ENCODE data around the gene PGGT1B.

PGGT1B gene

GRCh38 chr5:115306011-115306536 lies 43.4 kb upstream of the PGGT1B start:
- TF ChIP-seq, protein P1, sequence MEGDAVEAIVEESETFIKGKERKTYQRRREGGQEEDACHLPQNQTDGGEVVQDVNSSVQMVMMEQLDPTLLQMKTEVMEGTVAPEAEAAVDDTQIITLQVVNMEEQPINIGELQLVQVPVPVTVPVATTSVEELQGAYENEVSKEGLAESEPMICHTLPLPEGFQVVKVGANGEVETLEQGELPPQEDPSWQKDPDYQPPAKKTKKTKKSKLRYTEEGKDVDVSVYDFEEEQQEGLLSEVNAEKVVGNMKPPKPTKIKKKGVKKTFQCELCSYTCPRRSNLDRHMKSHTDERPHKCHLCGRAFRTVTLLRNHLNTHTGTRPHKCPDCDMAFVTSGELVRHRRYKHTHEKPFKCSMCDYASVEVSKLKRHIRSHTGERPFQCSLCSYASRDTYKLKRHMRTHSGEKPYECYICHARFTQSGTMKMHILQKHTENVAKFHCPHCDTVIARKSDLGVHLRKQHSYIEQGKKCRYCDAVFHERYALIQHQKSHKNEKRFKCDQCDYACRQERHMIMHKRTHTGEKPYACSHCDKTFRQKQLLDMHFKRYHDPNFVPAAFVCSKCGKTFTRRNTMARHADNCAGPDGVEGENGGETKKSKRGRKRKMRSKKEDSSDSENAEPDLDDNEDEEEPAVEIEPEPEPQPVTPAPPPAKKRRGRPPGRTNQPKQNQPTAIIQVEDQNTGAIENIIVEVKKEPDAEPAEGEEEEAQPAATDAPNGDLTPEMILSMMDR (IDR thresholded peaks at IDR 0.05; ENCODE audit: low read depth, low read length, poor library complexity, severe bottlenecking) = no peak
- TF ChIP-seq EZH2phosphoT487 (IDR thresholded peaks at IDR 0.05; ENCODE audit: borderline replicate concordance, low read length) = no peak

DNA sequence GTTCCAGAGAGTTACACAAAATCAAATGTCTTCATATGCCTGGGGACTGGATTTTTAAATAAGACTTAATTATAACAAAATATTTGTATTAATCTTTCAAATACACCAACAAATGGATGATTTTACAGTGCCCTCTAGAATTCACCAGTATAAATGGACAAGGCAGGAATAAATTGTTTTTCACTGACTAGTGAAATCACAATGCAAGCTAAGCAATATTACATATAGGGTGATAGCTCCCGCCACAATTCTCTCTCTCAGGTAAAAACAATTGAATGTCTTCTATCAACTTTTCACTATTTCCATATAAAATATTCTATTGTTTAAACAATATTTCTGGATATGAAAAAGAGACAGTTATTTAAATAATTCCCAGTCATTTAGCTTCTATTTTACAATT lies 41.8 kb upstream of the PGGT1B start:
- no peak for TF ChIP-seq EZH2phosphoT487 (IDR thresholded peaks at IDR 0.05; ENCODE audit: borderline replicate concordance, low read length)
- TF ChIP-seq, protein P1 (IDR thresholded peaks at IDR 0.05; ENCODE audit: low read depth, low read length, poor library complexity, severe bottlenecking) = no peak
- no peaks in the 10 kb centered on the region for H3F3A ChIP-seq (ENCODE audit: control insufficient read depth, insufficient read depth)
- H3K9me3 ChIP-seq (ENCODE audit: control insufficient read depth, insufficient read depth, low read length) = no peaks in the 10 kb centered on the region
- no peaks in the 10 kb centered on the region for H3K79me2 ChIP-seq (ENCODE audit: control insufficient read depth, low read length)
- no peaks in the 10 kb centered on the region for H3K9me2 ChIP-seq (replicated peaks; ENCODE audit: control insufficient read depth, low read length)
- no peak overlapping the region for H3K4me3 ChIP-seq (ENCODE audit: low read length)
- H3K4me2 ChIP-seq (ENCODE audit: low read length) = no peak overlapping the region
- no peaks in the 10 kb centered on the region for H3K27me3 ChIP-seq (ENCODE audit: control insufficient read depth, low read length)
- no peak overlapping the region for H3K27ac ChIP-seq (ENCODE audit: low read depth, low read length)
- no peaks in the 10 kb centered on the region for H3K4me1 ChIP-seq (ENCODE audit: control insufficient read depth, low read length)
- H3K36me3 ChIP-seq (ENCODE audit: control insufficient read depth, low read length) = no peaks in the 10 kb centered on the region
- H4K20me1 ChIP-seq (ENCODE audit: control insufficient read depth, insufficient read depth, low read depth, low read length) = no peaks in the 10 kb centered on the region

More at GRCh38 chr5:115306011-115306536, 43.4 kb upstream of the PGGT1B start:
- H3K79me2 ChIP-seq (ENCODE audit: control insufficient read depth, low read length) = no peaks in the 10 kb centered on the region
- H4K20me1 ChIP-seq (ENCODE audit: control insufficient read depth, insufficient read depth, low read depth, low read length) = no peaks in the 10 kb centered on the region
- H3K36me3 ChIP-seq (ENCODE audit: control insufficient read depth, low read length) = no peaks in the 10 kb centered on the region
- H3K27ac ChIP-seq (ENCODE audit: low read depth, low read length) = no peak overlapping the region
- H3K27me3 ChIP-seq (ENCODE audit: control insufficient read depth, low read length) = no peaks in the 10 kb centered on the region
- no peaks in the 10 kb centered on the region for H3F3A ChIP-seq (ENCODE audit: control insufficient read depth, insufficient read depth)
- H3K4me3 ChIP-seq (ENCODE audit: low read length) = no peak overlapping the region
- no peaks in the 10 kb centered on the region for H3K9me3 ChIP-seq (ENCODE audit: control insufficient read depth, insufficient read depth, low read length)
- no peaks in the 10 kb centered on the region for H3K9me2 ChIP-seq (replicated peaks; ENCODE audit: control insufficient read depth, low read length)
- no peaks in the 10 kb centered on the region for H3K4me1 ChIP-seq (ENCODE audit: control insufficient read depth, low read length)
- no peak overlapping the region for H3K4me2 ChIP-seq (ENCODE audit: low read length)

DNA sequence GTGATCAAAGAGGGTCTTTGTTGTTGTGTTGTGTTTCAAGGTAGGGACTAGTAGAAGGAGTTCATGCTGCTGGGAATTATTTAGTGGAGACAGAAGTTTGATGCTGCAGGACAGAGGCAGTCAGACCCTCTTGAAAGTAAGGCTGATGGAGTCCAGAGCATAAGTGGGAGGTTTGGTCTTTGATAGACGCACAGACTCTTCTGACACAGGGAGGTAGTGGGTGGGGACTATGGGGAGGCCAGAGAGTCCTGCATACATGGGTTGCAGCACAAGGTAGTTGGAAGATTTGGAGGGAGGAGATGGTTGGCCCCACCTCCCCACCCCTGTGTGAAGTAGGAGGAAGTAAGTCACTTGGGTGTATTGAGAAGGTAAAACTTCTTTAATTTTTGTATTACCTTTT lies 36.1 kb upstream of the PGGT1B start:
- peaks cover 19% of the 10 kb centered on the region for H3K4me1 ChIP-seq (ENCODE audit: control insufficient read depth, low read length)
- TF ChIP-seq, protein P1 (IDR thresholded peaks at IDR 0.05; ENCODE audit: low read depth, low read length, poor library complexity, severe bottlenecking) = no peak
- TF ChIP-seq EZH2phosphoT487 (IDR thresholded peaks at IDR 0.05; ENCODE audit: borderline replicate concordance, low read length) = no peak
- H4K20me1 ChIP-seq (ENCODE audit: control insufficient read depth, insufficient read depth, low read depth, low read length) = no peaks in the 10 kb centered on the region
- H3K27ac ChIP-seq (ENCODE audit: low read depth, low read length) = no peak overlapping the region
- H3K9me3 ChIP-seq (ENCODE audit: control insufficient read depth, insufficient read depth, low read length) = no peaks in the 10 kb centered on the region
- H3K79me2 ChIP-seq (ENCODE audit: control insufficient read depth, low read length) = peaks cover 11% of the 10 kb centered on the region
- no peaks in the 10 kb centered on the region for H3K9me2 ChIP-seq (replicated peaks; ENCODE audit: control insufficient read depth, low read length)
- H3K4me3 ChIP-seq (ENCODE audit: low read length) = no peak overlapping the region
- H3K27me3 ChIP-seq (ENCODE audit: control insufficient read depth, low read length) = no peaks in the 10 kb centered on the region
- H3F3A ChIP-seq (ENCODE audit: control insufficient read depth, insufficient read depth) = no peaks in the 10 kb centered on the region
- no peak overlapping the region for H3K4me2 ChIP-seq (ENCODE audit: low read length)
- no peaks in the 10 kb centered on the region for H3K36me3 ChIP-seq (ENCODE audit: control insufficient read depth, low read length)

Measured in DOHH2 (cell line).